GM23338 (cell line): ENCODE data around the gene ARMC8. TPM values are rescaled to one million over a fixed set of nuclear protein-coding genes. Genes with fewer than 3 reads are reported as not detected.
A peak's percentile ranks its signal among the peaks of the same experiment; 100 is the strongest.

Experiments used
- ATAC-seq: fragments of 200-7000 bp; cut with Tn5 transposase; 3 replicates; pipeline ENCODE4 v1.9.1; 2020
- DNase-seq: peaks from one replicate; pipeline ENCODE4 v3.0.0-alpha.2; 2015; ENCODE audit warnings: low spot score
- H2AFZ ChIP-seq: fragments of 200-600 bp; sonication (generic); 2 replicates; pipeline ENCODE4 v1.8.0; 2016; ENCODE audit warnings: antibody characterized with exemption, mild to moderate bottlenecking, moderate library complexity
- H3F3A ChIP-seq: fragments of 200-600 bp; sonication (generic); replicated peaks from 2 replicates; pipeline ENCODE4 v1.8.0; 2017; ENCODE audit warnings: antibody characterized with exemption, mixed run types, low read depth
- H3K27ac ChIP-seq: fragments of 200-600 bp; sonication (generic); 2 replicates; pipeline ENCODE4 v1.6.1; 2016; ENCODE audit warnings: low read depth
- H3K27me3 ChIP-seq: fragments of 200-600 bp; sonication (generic); 2 replicates; pipeline ENCODE4 v1.8.0; 2016; ENCODE audit warnings: mild to moderate bottlenecking, mixed run types, moderate library complexity; ENCODE audit not compliant: insufficient read depth
- H3K36me3 ChIP-seq: fragments of 200-600 bp; sonication (generic); 2 replicates; pipeline ENCODE4 v1.8.0; 2016; ENCODE audit warnings: mild to moderate bottlenecking; ENCODE audit not compliant: insufficient read depth
- H3K4me1 ChIP-seq: fragments of 200-600 bp; sonication (generic); 2 replicates; pipeline ENCODE4 v1.8.0; 2016; ENCODE audit warnings: mild to moderate bottlenecking, moderate library complexity; ENCODE audit not compliant: insufficient read depth
- H3K4me2 ChIP-seq: fragments of 200-600 bp; sonication (generic); 2 replicates; pipeline ENCODE4 v1.7.1; 2017; ENCODE audit warnings: mixed run types
- H3K4me3 ChIP-seq: fragments of 200-600 bp; sonication (generic); 2 replicates; pipeline ENCODE4 v1.6.1; 2016; ENCODE audit warnings: mixed run types
- H3K79me2 ChIP-seq: fragments of 200-600 bp; sonication (generic); replicated peaks from 2 replicates; pipeline ENCODE4 v1.8.0; 2017; ENCODE audit warnings: mild to moderate bottlenecking; ENCODE audit not compliant: insufficient read depth
- H3K9me2 ChIP-seq: fragments of 200-600 bp; sonication (generic); 2 replicates; pipeline ENCODE4 v1.8.0; 2017; ENCODE audit not compliant: insufficient read depth
- H4K20me1 ChIP-seq: fragments of 200-600 bp; sonication (generic); replicated peaks from 2 replicates; pipeline ENCODE4 v1.8.0; 2017; ENCODE audit warnings: mild to moderate bottlenecking; ENCODE audit not compliant: insufficient read depth
- H3K27ac Mint-ChIP-seq: 2 replicates; pipeline ENCODE4 v1.8.0; 2020; ENCODE audit warnings: inconsistent platforms, mild to moderate bottlenecking, moderate library complexity, mixed read lengths
- H3K27me3 Mint-ChIP-seq: 3 replicates; pipeline ENCODE4 v1.8.0; 2022; ENCODE audit warnings: low read depth, mild to moderate bottlenecking, moderate library complexity, mixed read lengths, inconsistent platforms; ENCODE audit not compliant: insufficient read depth, poor library complexity
- H3K36me3 Mint-ChIP-seq: 3 replicates; pipeline ENCODE4 v1.8.0; 2021; ENCODE audit warnings: low read depth, mild to moderate bottlenecking, inconsistent platforms, moderate library complexity, mixed read lengths
- H3K4me1 Mint-ChIP-seq: 3 replicates; pipeline ENCODE4 v1.8.0; 2020; ENCODE audit warnings: mild to moderate bottlenecking, inconsistent platforms, mixed read lengths
- H3K4me3 Mint-ChIP-seq: 3 replicates; pipeline ENCODE4 v1.8.0; 2021; ENCODE audit warnings: moderate library complexity, mild to moderate bottlenecking, inconsistent platforms, mixed read lengths
- H3K9me3 Mint-ChIP-seq: 3 replicates; pipeline ENCODE4 v1.8.0; 2020; ENCODE audit warnings: moderate library complexity, mild to moderate bottlenecking, inconsistent platforms, mixed read lengths
- CREB1 ChIP-seq: fragments of 250-450 bp; sonication (Bioruptor Pico); IDR thresholded peaks from 2 replicates; pipeline ENCODE4 v1.5.0; 2020; ENCODE audit warnings: low read depth, mild to moderate bottlenecking, moderate library complexity
- ETS1 ChIP-seq: IDR thresholded peaks from 2 replicates; pipeline ENCODE4 v1.6.1; 2016; ENCODE audit warnings: antibody characterized with exemption
- EZH2 ChIP-seq: fragments of 200-600 bp; sonication (generic); IDR thresholded peaks from one replicate; pipeline ENCODE4 v1.8.0; 2017; ENCODE audit warnings: antibody characterized with exemption, mild to moderate bottlenecking, low read depth; ENCODE audit not compliant: unreplicated experiment
- EZH2phosphoT487 ChIP-seq: fragments of 200-600 bp; sonication (generic); IDR thresholded peaks from one replicate; pipeline ENCODE4 v1.8.1; 2018; ENCODE audit warnings: antibody characterized with exemption; ENCODE audit not compliant: unreplicated experiment
- JUNB ChIP-seq: IDR thresholded peaks from one replicate; pipeline ENCODE4 v1.6.1; 2016; ENCODE audit warnings: antibody characterized with exemption; ENCODE audit not compliant: unreplicated experiment
- NANOG ChIP-seq: IDR thresholded peaks from 2 replicates; pipeline ENCODE4 v1.6.1; 2016; ENCODE audit warnings: antibody characterized with exemption, borderline replicate concordance
- POLR2AphosphoS5 ChIP-seq: IDR thresholded peaks from 2 replicates; pipeline ENCODE4 v1.6.1; 2016; ENCODE audit warnings: antibody characterized with exemption, low read depth
- STAT1 ChIP-seq: IDR thresholded peaks from one replicate; pipeline ENCODE4 v1.6.1; 2016; ENCODE audit warnings: antibody characterized with exemption; ENCODE audit not compliant: unreplicated experiment
- ZNF114 ChIP-seq: fragments of 250-450 bp; sonication (Bioruptor Pico); IDR thresholded peaks from 2 replicates; pipeline ENCODE4 v1.5.0; 2020; ENCODE audit warnings: mild to moderate bottlenecking, moderate library complexity
- ZNF331 ChIP-seq: fragments of 250-450 bp; sonication (Bioruptor Pico); IDR thresholded peaks from 2 replicates; pipeline ENCODE4 v1.5.0; 2020; ENCODE audit warnings: low read depth, mild to moderate bottlenecking, moderate library complexity
- polyA plus RNA-seq: library from polyadenylated mRNA; unstranded; fragments of >200 nt; fragmentation: Nextera tagmentation; extraction: Ambion mirVana; gene quantifications from 2 replicates; pipeline ENCODE4 v1.2.1, GENCODE V29; 2016
- total RNA-seq: library from RNA; depleted of rRNA; stranded (reverse); fragments of >200 nt; shearing (Covaris generic); gene quantifications from 2 replicates; pipeline ENCODE4 v1.2.3, GENCODE V29; 2014
- TF ChIP-seq, protein P1 (sequence below): fragments of 250-450 bp; sonication (Bioruptor Pico); IDR thresholded peaks from 2 replicates; pipeline ENCODE4 v1.5.0; 2020; ENCODE audit warnings: mild to moderate bottlenecking, moderate library complexity
- TF ChIP-seq, protein P2 (sequence below): IDR thresholded peaks from one replicate; pipeline ENCODE4 v1.6.1; 2018; ENCODE audit warnings: antibody characterized with exemption; ENCODE audit not compliant: unreplicated experiment
- TF ChIP-seq, protein P3 (sequence below), 2 experiments: fragments of 200-600 bp in 1 of 2; sonication (generic) in 1 of 2; conservative IDR thresholded peaks; 2 replicates each; pipeline versions ENCODE4 v1.5.1 to v1.6.1; 2016 to 2017; ENCODE audit warnings: antibody characterized with exemption in 2 of 2, low read depth in 2 of 2, mild to moderate bottlenecking in 2 of 2, moderate library complexity in 1 of 2

The ARMC8 gene
- total and polyA plus RNA-seq, 2 experiments from 2014 or later, result 36.8 to 61.4 TPM

DNA sequence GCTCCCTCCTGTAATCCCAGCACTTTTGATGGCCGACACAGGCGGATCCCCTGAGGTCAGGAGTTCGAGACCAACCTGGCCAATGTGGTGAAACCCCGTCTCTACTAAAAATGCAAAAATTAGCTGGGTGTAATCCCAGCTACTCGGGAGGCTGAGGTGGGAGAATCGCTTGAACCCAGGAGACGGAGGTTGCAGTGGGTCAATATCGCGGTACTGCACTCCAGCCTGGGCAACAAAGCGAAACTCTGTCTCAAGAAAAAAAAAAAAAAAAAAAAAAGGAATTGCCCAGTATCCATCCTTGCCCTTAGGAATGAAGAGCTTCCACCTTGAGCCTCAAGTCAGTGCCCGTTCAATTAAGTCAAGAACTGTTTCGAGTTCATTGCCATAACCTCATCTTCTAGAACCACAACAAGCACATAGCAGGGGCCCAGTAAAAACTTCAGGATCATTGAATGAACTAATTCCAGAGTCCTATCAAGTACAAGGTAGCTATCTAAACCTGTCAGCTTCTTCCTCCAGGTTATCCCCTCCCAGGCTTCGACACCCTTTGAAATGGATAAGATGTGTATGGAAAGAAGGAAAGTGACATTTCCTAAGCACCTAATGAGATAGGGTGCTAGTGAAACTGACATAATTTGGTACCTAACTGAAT, 13.2 kb upstream of the ARMC8 start:
- Mint-ChIP-seq H3K9me3 (no peaks in the 10 kb centered on the region), H3K4me3 (peak overlapping the region; percentile 97), H3K27ac (peak overlapping the region; percentile 98; the same call in 1 of the 2 replicates), H3K27me3 (peaks cover 1% of the 10 kb centered on the region), H3K36me3 (peaks cover 25% of the 10 kb centered on the region; the same call in 2 of the 3 replicates), H3K4me1 (peaks cover 5% of the 10 kb centered on the region; the same call in 2 of the 3 replicates)
- peaks cover 24% of the 10 kb centered on the region for H3K36me3 ChIP-seq
- peak overlapping the region; percentile 96 for H3K4me2 ChIP-seq
- H2AFZ ChIP-seq, result peak overlapping the region; percentile 98; the same call in 1 of the 2 replicates
- ATAC-seq (no peak), DNase-seq (no peak)
- H4K20me1 ChIP-seq, result peaks cover 11% of the 10 kb centered on the region; the same call in 1 of the 2 replicates
- H3K4me1 ChIP-seq, result peaks cover 6% of the 10 kb centered on the region; the same call in 1 of the 2 replicates
- H3K27me3 ChIP-seq, result no peaks in the 10 kb centered on the region
- peaks cover 29% of the 10 kb centered on the region for H3K79me2 ChIP-seq
- no peak for TF ChIP-seq EZH2phosphoT487
- TF ChIP-seq EZH2, result no peak
- TF ChIP-seq NANOG, result no peak
- no peak for TF ChIP-seq JUNB
- TF ChIP-seq ZNF331 (CRISPR knock-in tag), result no peak
- no peak for TF ChIP-seq ZNF114 (CRISPR knock-in tag)
- TF ChIP-seq, protein P1, sequence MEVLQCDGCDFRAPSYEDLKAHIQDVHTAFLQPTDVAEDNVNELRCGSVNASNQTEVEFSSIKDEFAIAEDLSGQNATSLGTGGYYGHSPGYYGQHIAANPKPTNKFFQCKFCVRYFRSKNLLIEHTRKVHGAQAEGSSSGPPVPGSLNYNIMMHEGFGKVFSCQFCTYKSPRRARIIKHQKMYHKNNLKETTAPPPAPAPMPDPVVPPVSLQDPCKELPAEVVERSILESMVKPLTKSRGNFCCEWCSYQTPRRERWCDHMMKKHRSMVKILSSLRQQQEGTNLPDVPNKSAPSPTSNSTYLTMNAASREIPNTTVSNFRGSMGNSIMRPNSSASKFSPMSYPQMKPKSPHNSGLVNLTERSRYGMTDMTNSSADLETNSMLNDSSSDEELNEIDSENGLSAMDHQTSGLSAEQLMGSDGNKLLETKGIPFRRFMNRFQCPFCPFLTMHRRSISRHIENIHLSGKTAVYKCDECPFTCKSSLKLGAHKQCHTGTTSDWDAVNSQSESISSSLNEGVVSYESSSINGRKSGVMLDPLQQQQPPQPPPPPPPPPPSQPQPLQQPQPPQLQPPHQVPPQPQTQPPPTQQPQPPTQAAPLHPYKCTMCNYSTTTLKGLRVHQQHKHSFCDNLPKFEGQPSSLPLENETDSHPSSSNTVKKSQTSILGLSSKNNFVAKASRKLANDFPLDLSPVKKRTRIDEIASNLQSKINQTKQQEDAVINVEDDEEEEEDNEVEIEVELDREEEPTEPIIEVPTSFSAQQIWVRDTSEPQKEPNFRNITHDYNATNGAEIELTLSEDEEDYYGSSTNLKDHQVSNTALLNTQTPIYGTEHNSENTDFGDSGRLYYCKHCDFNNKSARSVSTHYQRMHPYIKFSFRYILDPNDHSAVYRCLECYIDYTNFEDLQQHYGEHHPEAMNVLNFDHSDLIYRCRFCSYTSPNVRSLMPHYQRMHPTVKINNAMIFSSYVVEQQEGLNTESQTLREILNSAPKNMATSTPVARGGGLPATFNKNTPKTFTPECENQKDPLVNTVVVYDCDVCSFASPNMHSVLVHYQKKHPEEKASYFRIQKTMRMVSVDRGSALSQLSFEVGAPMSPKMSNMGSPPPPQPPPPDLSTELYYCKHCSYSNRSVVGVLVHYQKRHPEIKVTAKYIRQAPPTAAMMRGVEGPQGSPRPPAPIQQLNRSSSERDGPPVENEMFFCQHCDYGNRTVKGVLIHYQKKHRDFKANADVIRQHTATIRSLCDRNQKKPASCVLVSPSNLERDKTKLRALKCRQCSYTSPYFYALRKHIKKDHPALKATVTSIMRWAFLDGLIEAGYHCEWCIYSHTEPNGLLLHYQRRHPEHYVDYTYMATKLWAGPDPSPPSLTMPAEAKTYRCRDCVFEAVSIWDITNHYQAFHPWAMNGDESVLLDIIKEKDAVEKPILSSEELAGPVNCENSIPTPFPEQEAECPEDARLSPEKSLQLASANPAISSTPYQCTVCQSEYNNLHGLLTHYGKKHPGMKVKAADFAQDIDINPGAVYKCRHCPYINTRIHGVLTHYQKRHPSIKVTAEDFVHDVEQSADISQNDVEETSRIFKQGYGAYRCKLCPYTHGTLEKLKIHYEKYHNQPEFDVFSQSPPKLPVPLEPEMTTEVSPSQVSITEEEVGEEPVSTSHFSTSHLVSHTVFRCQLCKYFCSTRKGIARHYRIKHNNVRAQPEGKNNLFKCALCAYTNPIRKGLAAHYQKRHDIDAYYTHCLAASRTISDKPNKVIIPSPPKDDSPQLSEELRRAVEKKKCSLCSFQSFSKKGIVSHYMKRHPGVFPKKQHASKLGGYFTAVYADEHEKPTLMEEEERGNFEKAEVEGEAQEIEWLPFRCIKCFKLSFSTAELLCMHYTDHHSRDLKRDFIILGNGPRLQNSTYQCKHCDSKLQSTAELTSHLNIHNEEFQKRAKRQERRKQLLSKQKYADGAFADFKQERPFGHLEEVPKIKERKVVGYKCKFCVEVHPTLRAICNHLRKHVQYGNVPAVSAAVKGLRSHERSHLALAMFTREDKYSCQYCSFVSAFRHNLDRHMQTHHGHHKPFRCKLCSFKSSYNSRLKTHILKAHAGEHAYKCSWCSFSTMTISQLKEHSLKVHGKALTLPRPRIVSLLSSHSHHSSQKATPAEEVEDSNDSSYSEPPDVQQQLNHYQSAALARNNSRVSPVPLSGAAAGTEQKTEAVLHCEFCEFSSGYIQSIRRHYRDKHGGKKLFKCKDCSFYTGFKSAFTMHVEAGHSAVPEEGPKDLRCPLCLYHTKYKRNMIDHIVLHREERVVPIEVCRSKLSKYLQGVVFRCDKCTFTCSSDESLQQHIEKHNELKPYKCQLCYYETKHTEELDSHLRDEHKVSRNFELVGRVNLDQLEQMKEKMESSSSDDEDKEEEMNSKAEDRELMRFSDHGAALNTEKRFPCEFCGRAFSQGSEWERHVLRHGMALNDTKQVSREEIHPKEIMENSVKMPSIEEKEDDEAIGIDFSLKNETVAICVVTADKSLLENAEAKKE (CRISPR knock-in tag), result no peak
- no peak for TF ChIP-seq ETS1
- no peak for TF ChIP-seq POLR2AphosphoS5
- no peak for TF ChIP-seq STAT1
- no peak for TF ChIP-seq CREB1
- TF ChIP-seq, protein P2, sequence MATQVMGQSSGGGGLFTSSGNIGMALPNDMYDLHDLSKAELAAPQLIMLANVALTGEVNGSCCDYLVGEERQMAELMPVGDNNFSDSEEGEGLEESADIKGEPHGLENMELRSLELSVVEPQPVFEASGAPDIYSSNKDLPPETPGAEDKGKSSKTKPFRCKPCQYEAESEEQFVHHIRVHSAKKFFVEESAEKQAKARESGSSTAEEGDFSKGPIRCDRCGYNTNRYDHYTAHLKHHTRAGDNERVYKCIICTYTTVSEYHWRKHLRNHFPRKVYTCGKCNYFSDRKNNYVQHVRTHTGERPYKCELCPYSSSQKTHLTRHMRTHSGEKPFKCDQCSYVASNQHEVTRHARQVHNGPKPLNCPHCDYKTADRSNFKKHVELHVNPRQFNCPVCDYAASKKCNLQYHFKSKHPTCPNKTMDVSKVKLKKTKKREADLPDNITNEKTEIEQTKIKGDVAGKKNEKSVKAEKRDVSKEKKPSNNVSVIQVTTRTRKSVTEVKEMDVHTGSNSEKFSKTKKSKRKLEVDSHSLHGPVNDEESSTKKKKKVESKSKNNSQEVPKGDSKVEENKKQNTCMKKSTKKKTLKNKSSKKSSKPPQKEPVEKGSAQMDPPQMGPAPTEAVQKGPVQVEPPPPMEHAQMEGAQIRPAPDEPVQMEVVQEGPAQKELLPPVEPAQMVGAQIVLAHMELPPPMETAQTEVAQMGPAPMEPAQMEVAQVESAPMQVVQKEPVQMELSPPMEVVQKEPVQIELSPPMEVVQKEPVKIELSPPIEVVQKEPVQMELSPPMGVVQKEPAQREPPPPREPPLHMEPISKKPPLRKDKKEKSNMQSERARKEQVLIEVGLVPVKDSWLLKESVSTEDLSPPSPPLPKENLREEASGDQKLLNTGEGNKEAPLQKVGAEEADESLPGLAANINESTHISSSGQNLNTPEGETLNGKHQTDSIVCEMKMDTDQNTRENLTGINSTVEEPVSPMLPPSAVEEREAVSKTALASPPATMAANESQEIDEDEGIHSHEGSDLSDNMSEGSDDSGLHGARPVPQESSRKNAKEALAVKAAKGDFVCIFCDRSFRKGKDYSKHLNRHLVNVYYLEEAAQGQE, result no peak
- TF ChIP-seq, protein P3, sequence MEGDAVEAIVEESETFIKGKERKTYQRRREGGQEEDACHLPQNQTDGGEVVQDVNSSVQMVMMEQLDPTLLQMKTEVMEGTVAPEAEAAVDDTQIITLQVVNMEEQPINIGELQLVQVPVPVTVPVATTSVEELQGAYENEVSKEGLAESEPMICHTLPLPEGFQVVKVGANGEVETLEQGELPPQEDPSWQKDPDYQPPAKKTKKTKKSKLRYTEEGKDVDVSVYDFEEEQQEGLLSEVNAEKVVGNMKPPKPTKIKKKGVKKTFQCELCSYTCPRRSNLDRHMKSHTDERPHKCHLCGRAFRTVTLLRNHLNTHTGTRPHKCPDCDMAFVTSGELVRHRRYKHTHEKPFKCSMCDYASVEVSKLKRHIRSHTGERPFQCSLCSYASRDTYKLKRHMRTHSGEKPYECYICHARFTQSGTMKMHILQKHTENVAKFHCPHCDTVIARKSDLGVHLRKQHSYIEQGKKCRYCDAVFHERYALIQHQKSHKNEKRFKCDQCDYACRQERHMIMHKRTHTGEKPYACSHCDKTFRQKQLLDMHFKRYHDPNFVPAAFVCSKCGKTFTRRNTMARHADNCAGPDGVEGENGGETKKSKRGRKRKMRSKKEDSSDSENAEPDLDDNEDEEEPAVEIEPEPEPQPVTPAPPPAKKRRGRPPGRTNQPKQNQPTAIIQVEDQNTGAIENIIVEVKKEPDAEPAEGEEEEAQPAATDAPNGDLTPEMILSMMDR (conservative IDR thresholded peaks at IDR 0.05; ENCODE audit: low read depth in 2 of 2), result no peak
- H3K4me3 ChIP-seq, result peak overlapping the region; percentile 95
- no peaks in the 10 kb centered on the region for H3F3A ChIP-seq
- H3K9me2 ChIP-seq, result no peaks in the 10 kb centered on the region
- peak overlapping the region; percentile 20; the same call in 1 of the 2 replicates for H3K27ac ChIP-seq
